Psoas muscle (tissue), 8 donors: ENCODE results near the gene BTBD19. TPM values are rescaled to one million over a fixed set of nuclear protein-coding genes. Genes with fewer than 3 reads are reported as not detected.
"Not testable (repeated sequence)": the region's sequence is repeated elsewhere in the genome, so short reads cannot be mapped to it uniquely, and the experiment has no call there.

Experiments used
- ATAC-seq, 4 donors: fragments of 200-7000 bp; cut with Tn5 transposase; one replicate each; pipeline ENCODE4 v1.9.1; 2020; ENCODE audit warnings: moderate library complexity in 3 of 4, mild to moderate bottlenecking in 2 of 4
- DNase-seq, 2 donors: peaks; one replicate each; pipeline ENCODE4 v3.0.0-alpha.2; 2020
- H3K27ac ChIP-seq: fragments of 200-600 bp; one replicate; pipeline ENCODE4 v1.8.0; 2022
- H3K27me3 ChIP-seq, 3 donors: fragments of 200-600 bp in 1 of 3; one replicate each; pipeline versions ENCODE4 v1.6.1 to v1.8.0; 2013 to 2022; ENCODE audit warnings: low read length in 2 of 3, mild to moderate bottlenecking in 2 of 3, moderate library complexity in 1 of 3; ENCODE audit not compliant: insufficient read depth in 3 of 3
- H3K36me3 ChIP-seq, 2 donors: fragments of 200-600 bp in 1 of 2; one replicate each; pipeline versions ENCODE4 v1.6.1 to v1.8.0; 2013 to 2022; ENCODE audit warnings: low read depth in 1 of 2, mild to moderate bottlenecking in 1 of 2, moderate library complexity in 1 of 2; ENCODE audit not compliant: insufficient read depth in 1 of 2
- H3K4me1 ChIP-seq: fragments of 200-600 bp; one replicate; pipeline ENCODE4 v1.8.0; 2022
- H3K4me3 ChIP-seq: fragments of 200-600 bp; one replicate; pipeline ENCODE4 v1.8.0; 2022; ENCODE audit warnings: mild to moderate bottlenecking
- H3K9me3 ChIP-seq: fragments of 200-600 bp; one replicate; pipeline ENCODE4 v1.8.0; 2022
- WGBS, 3 donors: extraction: QIAGEN DNeasy Blood & Tissue Kit; methylation state at CpG; one replicate each; pipeline versions ENCODE4 v1.1.6 to v1.1.7; 2013; 5-methylcytosine and 5-hydroxymethylcytosine counted together
- intact Hi-C, 2 donors: fragments of 100-400 bp; cut with DNase I; formaldehyde crosslinking; loops; one replicate each; pipeline versions ENCODE4 v1.11.0 to v1.14.2; 2022
- polyA plus RNA-seq, 3 donors: library from polyadenylated mRNA; stranded (reverse); fragments of 200-250 nt; gene quantifications; one replicate each; pipeline ENCODE4 v1.2.3, GENCODE V29; 2013
- total RNA-seq, 4 donors: library from RNA; stranded (reverse); fragmentation: NEBNext Ultra II Directional in 2 of 4; extraction: Animal tissue kit (Norgen Biotek cat#: 25700) in 2 of 4; gene quantifications; one replicate each; pipeline versions ENCODE4 v1.2.1 to v1.2.4, GENCODE V29; 2021 to 2023
- TF ChIP-seq, protein P1 (sequence below): fragments of 200-600 bp; IDR thresholded peaks from one replicate; pipeline ENCODE4 v1.8.0; 2022; ENCODE audit warnings: antibody characterized with exemption
- donor health status: healthy with polysubstance abuse.
- donor health status: DM: no; HTN: no; CAD: no; lungs with moderate emphysema.
- donor health status: Bipolar disorder and iron deficiency.
- donor health status: healthy.
- donor health status: DM: yes; HTN: yes; CAD: no.
- donor health status: DM: no; HTN: no; CAD: no.
- donor health status: DM: no; HTN: no; CAD: no.
- donor health status: DM: yes; HTN: yes; CAD: no.

Gene BTBD19
- total and polyA plus RNA-seq, 7 donors = 0.35 to 1.8 (median 1.2) TPM

DNA sequence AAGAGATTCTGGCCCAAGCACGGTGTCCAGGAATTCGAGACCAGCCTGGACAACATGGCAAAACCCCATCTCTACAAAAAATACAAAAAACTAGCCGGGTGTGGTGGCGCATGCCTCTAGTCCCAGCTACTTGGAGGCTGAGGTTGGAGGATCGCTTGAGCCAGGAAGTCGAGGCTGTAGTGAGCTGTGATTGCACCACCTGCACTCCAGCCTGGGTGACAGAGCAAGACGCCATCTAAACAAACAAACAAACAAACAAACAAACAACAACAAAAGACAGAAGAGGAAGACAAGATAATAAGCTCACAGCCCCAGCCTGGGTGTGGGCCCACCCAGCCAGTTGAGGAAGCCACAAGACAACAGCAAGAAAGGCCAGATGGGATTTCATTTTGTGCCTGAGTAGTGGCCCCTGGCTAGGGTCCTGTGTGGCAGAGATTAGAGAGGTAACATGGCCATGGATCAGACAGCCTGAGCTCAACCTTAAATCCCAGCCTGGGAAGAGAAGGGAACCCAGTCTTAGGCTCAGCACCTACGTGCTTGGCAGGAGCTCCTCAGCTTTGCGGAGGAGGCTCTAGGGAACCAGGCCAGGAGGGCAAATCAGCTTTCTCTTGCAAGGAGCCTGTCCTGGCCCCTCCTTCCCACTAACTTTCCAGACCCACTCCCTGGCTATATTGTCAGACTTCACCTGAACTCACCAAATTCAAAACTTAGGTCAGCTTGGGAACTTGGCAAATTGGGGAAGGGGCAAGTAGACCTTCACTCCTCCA, 15.4 kb upstream of the BTBD19 start:
- ATAC-seq = no peak
- 89 to 94% (median 93%) methylated on average over 9 of the region's 9 CpGs for WGBS, 3 donors
- H3K9me3 ChIP-seq = no peaks in the 10 kb centered on the region
- H3K27me3 ChIP-seq = no peaks in the 10 kb centered on the region
- no peak overlapping the region for H3K27ac ChIP-seq
- H3K36me3 ChIP-seq = no peaks in the 10 kb centered on the region
- no peak overlapping the region for H3K4me3 ChIP-seq
- no peaks in the 10 kb centered on the region for H3K4me1 ChIP-seq
- DNase-seq = no peak
- intact Hi-C loops = no loop called here
- TF ChIP-seq, protein P1, sequence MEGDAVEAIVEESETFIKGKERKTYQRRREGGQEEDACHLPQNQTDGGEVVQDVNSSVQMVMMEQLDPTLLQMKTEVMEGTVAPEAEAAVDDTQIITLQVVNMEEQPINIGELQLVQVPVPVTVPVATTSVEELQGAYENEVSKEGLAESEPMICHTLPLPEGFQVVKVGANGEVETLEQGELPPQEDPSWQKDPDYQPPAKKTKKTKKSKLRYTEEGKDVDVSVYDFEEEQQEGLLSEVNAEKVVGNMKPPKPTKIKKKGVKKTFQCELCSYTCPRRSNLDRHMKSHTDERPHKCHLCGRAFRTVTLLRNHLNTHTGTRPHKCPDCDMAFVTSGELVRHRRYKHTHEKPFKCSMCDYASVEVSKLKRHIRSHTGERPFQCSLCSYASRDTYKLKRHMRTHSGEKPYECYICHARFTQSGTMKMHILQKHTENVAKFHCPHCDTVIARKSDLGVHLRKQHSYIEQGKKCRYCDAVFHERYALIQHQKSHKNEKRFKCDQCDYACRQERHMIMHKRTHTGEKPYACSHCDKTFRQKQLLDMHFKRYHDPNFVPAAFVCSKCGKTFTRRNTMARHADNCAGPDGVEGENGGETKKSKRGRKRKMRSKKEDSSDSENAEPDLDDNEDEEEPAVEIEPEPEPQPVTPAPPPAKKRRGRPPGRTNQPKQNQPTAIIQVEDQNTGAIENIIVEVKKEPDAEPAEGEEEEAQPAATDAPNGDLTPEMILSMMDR = no peak

DNA sequence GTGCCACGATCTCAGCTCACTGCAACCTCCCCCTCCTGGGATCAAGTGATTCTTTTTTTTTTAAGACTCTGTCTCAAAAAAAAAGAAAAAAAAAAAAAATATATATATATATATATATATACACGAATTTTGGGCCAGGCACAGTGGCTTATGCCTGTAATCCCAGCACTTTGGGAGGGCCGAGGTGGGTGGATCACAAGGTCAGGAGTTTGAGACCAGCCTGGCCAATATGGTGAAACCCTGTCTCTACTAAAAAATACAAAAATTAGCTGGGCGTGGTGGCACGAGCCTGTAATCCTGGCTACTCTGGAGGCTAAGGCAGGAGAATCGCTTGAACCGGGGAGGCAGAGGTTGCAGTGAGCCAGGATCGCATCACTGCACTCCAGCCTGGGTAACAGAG, 10.4 kb upstream of the BTBD19 start:
- H3K36me3 ChIP-seq, H3K4me3 ChIP-seq, H3K27me3 ChIP-seq, ATAC-seq, H3K4me1 ChIP-seq, DNase-seq, intact Hi-C loops, H3K9me3 ChIP-seq: not testable (repeated sequence)
- 74 to 86% (median 82%) methylated on average over 8 of the region's 8 CpGs for WGBS, 3 donors
- peak overlapping the region; percentile 96 for H3K27ac ChIP-seq

DNA sequence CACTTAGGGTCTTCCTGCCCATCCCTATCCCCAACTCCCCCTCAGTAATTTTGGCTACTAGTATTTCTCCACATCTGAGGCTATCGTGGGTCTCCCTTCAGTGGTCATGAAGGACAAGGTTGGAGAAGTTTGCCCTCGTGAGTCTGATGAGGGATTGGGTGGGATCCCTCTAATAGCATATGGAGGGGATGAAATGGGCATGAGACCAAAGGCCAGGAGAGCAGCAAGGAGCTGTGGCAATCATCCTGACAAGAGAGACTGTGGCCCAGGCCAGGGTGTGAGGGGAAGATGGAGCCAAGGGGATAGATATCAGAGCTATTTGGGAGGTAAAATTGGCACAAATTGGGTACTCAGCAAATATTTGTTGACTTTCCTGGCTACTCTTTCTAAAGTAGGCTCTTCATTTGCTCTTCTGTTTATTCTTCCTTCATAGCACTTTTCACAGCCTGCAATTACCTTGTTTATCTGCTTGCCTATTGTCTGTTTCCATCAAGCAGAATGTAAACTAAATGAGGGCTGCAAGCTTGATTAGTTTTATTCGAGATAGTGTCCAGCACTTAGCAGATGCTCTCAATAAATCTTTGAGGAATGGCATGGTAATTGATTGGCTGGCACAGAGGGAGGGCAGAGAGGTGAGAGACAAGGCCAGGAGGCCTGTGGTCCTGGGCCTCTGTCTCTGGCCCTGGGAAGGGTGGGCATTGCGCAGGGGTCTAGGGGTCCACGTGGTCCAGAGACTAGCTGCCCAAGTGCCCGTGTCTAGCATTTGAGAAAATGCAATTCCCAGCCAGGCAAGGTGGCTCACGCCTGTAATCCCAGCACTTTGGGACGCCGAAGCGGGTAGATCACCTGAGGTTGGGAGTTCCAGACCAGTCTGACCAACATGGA, 9.6 kb upstream of the BTBD19 start:
- no peak for DNase-seq
- Histone ChIP-seq H3K9me3 (no peaks in the 10 kb centered on the region), H3K27me3 (no peaks in the 10 kb centered on the region), H3K4me3 (no peak overlapping the region), H3K27ac (peak overlapping the region; percentile 96), H3K36me3 (peaks cover 0 to 13% of the 10 kb centered on the region in 2 donors), H3K4me1 (peaks cover 3% of the 10 kb centered on the region)
- TF ChIP-seq, protein P1 = no peak
- no peak for ATAC-seq
- intact Hi-C loops = no loop called here
- WGBS, 3 donors = 84 to 85% (median 84%) methylated on average over 10 of the region's 10 CpGs

DNA sequence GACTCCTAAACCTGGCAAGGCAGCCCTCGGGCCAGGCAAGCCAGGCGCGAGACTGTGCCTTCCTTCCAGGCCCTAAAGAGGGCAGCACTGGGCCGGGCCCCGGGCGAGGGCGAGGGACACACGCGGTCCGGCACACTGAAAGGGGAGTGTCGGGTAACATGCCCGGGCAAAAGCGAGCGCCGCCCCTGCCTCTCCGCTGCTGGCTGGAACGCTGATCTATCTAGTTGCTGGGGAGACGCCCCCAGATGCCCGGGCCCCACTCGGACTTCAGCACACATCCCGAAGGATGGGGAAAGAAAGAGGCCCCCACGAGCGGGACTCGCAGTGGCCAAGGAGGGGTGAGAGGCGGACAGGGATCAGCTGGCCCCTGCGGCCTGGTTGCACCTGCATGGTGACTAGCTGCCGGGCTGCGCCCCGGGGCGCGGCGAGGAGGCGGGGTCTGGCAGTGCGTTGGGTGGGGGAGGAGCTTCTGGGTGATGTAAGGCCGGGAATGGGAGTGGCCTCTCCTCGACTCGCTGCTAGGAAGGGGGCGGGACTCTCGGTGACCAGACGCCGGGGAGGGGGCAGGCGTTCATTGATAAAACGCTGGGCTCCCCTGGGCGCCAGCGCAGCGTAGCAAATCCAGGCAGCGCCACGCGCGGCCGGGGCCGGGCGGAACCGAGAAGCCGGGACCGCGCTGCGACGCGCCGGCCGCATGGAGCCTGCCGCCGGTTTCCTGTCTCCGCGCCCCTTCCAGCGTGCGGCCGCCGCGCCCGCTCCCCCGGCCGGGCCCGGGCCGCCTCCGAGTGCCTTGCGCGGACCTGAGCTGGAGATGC, 8.3 kb upstream of the BTBD19 start, which contains the start of gene PLK3:
PLK3 (plus strand) TSS at position 608 of the 815 bp plus-strand sequence; CDS start at position 695, 87 bp downstream.
- 0 to 1% (median 1%) methylated on average over 38 to 79 of the region's 79 CpGs for WGBS, 3 donors
- no peaks in the 10 kb centered on the region for H3K9me3 ChIP-seq
- peak within 1 kb of the TSS; percentile 74 for H3K4me3 ChIP-seq
- peak within 1 kb of the TSS; percentile 96 for H3K27ac ChIP-seq
- DNase-seq (peak; percentile 96 to 98), ATAC-seq (peak; percentile 94 to 96 (median 96))
- intact Hi-C loops = no loop called here
- TF ChIP-seq, protein P1 = peak; percentile 89
- no peaks in the 10 kb centered on the region for H3K27me3 ChIP-seq
- peaks cover 3% of the 10 kb centered on the region for H3K4me1 ChIP-seq
- H3K36me3 ChIP-seq = peaks cover 0 to 26% of the 10 kb centered on the region in 2 donors
